ENCODE results near the gene SNX8. TPM values are rescaled to one million over a fixed set of nuclear protein-coding genes. Genes with fewer than 3 reads are reported as not detected.

Gene SNX8
- total and polyA plus RNA-seq, 2 of the 13 experiments (the other 11 are each of a cell fraction or from before 2014, with no cell fraction given): 20.6 to 45.2 TPM

- TF ChIP-seq, protein P1, sequence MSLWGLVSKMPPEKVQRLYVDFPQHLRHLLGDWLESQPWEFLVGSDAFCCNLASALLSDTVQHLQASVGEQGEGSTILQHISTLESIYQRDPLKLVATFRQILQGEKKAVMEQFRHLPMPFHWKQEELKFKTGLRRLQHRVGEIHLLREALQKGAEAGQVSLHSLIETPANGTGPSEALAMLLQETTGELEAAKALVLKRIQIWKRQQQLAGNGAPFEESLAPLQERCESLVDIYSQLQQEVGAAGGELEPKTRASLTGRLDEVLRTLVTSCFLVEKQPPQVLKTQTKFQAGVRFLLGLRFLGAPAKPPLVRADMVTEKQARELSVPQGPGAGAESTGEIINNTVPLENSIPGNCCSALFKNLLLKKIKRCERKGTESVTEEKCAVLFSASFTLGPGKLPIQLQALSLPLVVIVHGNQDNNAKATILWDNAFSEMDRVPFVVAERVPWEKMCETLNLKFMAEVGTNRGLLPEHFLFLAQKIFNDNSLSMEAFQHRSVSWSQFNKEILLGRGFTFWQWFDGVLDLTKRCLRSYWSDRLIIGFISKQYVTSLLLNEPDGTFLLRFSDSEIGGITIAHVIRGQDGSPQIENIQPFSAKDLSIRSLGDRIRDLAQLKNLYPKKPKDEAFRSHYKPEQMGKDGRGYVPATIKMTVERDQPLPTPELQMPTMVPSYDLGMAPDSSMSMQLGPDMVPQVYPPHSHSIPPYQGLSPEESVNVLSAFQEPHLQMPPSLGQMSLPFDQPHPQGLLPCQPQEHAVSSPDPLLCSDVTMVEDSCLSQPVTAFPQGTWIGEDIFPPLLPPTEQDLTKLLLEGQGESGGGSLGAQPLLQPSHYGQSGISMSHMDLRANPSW (CRISPR knock-in tag; IDR thresholded peaks at IDR 0.05; ENCODE audit: borderline replicate concordance): no peak
- TF ChIP-seq MED13 (CRISPR knock-in tag; IDR thresholded peaks at IDR 0.05) (no peak), ZNF180 (CRISPR knock-in tag; IDR thresholded peaks at IDR 0.05; ENCODE audit: borderline replicate concordance, low read depth) (no peak), NR2F2 (IDR thresholded peaks at IDR 0.05; ENCODE audit: borderline replicate concordance, low read depth) (no peak), SP4 (CRISPR knock-in tag; IDR thresholded peaks at IDR 0.05) (peak; percentile 98), ARID5B (CRISPR knock-in tag; IDR thresholded peaks at IDR 0.05) (peak; percentile 5; the same call in 1 of the 2 replicates), ZNF772 (CRISPR knock-in tag; IDR thresholded peaks at IDR 0.05) (no peak), ZNF629 (CRISPR knock-in tag; conservative IDR thresholded peaks at IDR 0.05) (0 out of 2 replicates have a peak, but pooled peaks have one; percentile 15), ZFP36L2 (CRISPR knock-in tag; IDR thresholded peaks at IDR 0.05) (no peak), ZNF740 (CRISPR knock-in tag; IDR thresholded peaks at IDR 0.05) (no peak), ZNF776 (CRISPR knock-in tag; IDR thresholded peaks at IDR 0.05) (no peak; the same call in 1 of the 2 replicates), IKZF1 (IDR thresholded peaks at IDR 0.05) (no peak), ZNF18 (CRISPR knock-in tag; IDR thresholded peaks at IDR 0.05; ENCODE audit: insufficient replicate concordance) (no peak), ZNF383 (CRISPR knock-in tag; IDR thresholded peaks at IDR 0.05; ENCODE audit: borderline replicate concordance) (no peak), TGIF2 (CRISPR knock-in tag; IDR thresholded peaks at IDR 0.05) (no peak), ZSCAN31 (CRISPR knock-in tag; IDR thresholded peaks at IDR 0.05; ENCODE audit: low read depth) (0 out of 2 replicates have a peak, but pooled peaks have one; percentile 62), ZNF614 (CRISPR knock-in tag; IDR thresholded peaks at IDR 0.05; ENCODE audit: borderline replicate concordance) (no peak), ZNF709 (CRISPR knock-in tag; IDR thresholded peaks at IDR 0.05) (no peak)
- TF ChIP-seq, protein P2, sequence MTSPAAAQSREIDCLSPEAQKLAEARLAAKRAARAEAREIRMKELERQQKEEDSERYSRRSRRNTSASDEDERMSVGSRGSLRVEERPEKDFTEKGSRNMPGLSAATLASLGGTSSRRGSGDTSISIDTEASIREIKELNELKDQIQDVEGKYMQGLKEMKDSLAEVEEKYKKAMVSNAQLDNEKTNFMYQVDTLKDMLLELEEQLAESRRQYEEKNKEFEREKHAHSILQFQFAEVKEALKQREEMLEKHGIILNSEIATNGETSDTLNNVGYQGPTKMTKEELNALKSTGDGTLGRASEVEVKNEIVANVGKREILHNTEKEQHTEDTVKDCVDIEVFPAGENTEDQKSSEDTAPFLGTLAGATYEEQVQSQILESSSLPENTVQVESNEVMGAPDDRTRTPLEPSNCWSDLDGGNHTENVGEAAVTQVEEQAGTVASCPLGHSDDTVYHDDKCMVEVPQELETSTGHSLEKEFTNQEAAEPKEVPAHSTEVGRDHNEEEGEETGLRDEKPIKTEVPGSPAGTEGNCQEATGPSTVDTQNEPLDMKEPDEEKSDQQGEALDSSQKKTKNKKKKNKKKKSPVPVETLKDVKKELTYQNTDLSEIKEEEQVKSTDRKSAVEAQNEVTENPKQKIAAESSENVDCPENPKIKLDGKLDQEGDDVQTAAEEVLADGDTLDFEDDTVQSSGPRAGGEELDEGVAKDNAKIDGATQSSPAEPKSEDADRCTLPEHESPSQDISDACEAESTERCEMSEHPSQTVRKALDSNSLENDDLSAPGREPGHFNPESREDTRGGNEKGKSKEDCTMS (CRISPR knock-in tag; conservative IDR thresholded peaks at IDR 0.05): no peak
These were observed at the start of gene SNX8 (continued) for GRCh38 chr7:2314209-2314955.

All from HepG2 (cell line).